GM19043 (cell line): ENCODE measurements around the gene TNRC6C.

Experiments
- ATAC-seq: cut with Tn5 transposase; IDR thresholded peaks from one replicate; pipeline ENCODE4 v1.9.1; 2021; ENCODE audit warnings: low read depth; ENCODE audit not compliant: unreplicated experiment

The TNRC6C gene

GRCh38 chr17:78144736-78145641 is 186.5 kb downstream of the TNRC6C start:
- ATAC-seq = no peak

GRCh38 chr17:78146471-78146869 is 188.0 kb downstream of the TNRC6C start:
- ATAC-seq = no peak

DNA sequence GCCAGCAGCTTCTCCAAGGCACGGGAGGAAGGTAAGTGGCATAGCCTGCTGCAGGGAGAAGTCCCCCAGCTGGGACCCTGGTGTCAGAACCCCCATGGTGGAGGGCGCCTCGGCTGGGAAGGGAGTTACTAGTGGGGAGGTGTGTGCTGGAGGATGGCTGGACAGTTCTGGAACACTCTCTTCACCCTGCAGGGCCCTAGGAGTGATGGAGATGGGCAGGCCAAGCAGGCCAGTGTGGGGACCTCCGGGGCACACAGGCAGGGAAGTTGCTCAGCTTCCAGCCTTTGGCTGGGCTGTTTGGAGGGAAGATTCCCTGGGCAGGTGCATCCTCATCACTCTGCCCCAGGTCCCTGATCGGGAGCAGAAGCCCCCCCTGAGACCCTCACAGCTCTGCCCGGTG is 188.4 kb downstream of the TNRC6C start:
- ATAC-seq = no peak

DNA sequence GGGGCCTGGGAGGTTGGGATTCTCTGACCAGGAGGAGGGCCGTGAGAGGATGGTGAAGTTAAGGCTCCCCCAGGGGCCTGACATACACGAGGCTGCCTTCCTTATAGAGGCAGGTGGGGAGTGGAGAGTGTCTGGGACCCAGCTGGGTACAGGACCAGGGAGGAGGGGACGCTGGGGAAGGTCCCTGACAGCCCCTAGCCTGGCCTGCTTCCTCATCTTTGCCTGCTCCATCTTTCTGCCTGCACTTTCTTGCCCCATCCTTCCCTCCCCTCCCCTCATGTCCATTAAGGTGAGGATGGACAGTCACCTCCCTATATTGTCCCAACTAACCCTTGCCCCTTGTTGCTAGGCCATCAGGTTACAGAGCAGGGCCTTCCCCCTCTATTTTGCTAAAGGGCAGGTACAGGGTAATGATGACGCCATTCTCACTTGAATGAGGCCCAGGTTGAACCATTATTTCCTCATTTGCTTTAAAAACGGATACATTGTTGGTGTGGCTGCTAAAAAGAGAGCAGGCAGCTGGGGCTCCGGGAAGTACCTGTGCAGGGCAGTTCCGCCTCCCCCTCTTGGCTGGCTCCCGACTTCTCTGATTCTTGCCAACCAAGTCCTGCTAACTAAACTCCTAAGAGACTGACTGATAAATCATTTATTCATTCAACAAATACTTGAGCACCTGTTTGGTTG is 189.0 kb downstream of the TNRC6C start:
- ATAC-seq = no peak

DNA sequence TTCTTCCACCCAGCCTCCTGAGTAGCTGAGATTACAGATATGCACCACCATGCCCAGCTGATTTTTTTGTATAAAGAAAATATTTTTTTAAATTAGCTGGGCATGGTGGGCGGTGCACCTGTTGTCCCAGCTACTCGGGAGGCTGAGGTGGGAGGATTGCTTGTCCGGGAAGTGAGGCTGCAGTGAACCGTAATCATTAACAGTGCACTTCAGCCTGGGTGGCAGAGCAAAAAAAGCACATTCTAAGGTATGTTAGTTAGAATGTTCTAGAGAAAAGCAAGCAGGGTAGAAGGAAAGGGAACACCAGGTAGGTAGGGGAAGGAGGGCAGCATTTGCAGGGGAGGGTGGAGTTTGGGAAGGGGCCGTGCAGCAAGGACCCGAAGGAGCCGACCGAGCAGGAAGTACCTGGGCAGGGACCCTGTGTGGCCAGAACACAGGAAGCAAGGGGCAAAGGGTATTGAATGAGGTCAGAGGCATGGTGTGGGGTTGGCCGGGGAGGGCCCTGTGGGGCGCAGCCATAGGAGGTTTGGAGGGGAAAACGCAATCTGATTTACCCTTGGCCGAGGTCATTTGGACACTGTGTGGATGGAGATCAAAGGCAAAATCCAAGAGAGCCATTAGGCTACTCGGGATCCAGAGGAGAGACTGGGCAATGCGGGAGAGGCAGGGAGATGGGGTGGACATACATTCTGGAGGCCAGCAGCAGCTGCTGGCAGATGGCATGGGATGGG is 189.9 kb downstream of the TNRC6C start:
- ATAC-seq = no peak

DNA sequence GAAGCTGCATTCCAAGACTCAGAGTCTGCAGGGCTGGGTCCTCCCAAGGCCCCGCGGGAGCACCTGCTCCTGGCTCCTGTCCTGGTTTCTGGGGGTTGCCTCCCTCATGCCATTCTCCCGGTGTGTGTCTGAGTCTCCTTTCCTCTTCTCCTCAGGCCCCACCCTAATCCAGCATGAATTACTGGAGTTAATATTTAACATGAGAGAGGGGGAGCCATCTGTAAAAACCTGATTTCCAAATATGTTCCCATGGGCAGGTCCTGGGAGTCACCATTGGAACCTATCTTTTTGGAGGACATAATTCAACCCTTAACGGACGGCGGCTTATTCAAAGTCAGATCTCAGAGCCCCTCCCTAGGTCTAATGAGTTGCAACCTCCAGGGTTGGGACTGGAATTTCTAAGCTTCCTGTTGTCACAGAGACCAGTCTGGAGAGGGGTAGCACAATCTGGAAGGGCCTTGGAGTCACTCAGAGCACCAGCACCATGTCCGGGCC is 193.1 kb downstream of the TNRC6C start:
- ATAC-seq = no peak

GRCh38 chr17:78154903-78155811 is 196.7 kb downstream of the TNRC6C start:
- peak; percentile 51 for ATAC-seq
